Fibroblast of peridontal ligament (primary cell): Measurements from ENCODE around the gene CD47.

Experiments used
- DNase-seq: peaks from one replicate; pipeline ENCODE4 v3.0.0-alpha.2; 2010; ENCODE audit errors: extremely low read depth

The CD47 gene

DNA sequence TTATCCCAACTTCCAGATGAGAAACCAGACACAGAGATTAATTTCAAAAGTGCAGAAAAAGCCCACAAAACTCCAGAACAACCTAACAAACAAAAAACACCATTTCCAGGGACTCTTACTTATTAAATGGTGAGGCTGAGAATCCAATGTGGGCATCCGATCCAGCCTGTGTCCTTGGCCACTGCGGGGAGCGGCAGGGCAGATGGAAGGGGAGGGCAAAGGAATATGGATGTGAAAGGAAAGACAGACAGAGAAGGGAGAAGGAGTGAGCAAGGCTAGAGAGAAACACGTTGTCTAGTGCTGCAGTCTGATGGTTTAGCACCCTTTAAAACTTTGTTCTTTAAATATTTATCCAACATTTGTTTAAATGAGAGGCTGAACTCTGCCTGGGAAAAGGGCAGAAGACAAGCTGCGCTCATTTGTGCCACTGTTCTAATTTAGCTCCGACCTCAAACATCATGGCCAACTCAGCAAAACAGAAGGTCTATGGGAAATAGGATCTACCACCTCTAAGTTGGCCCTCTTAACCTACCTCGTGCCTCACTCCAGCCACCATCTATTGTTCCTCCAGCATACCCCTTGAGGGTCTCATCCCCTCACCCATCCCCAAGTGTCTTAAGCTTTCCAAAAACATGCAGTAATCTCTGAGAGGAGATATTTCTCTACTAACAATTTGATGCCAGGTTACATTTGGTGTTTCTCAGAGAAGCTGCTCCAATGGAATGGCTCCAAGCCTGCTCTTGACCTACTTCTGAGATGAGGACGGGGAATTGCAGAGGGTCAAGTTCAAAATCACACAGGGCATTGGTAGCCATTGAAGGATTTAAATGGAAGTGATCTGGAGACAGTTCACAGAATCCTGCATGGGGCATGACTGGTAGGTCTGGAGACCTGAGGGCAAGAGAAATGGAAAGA lies 77.4 kb downstream of the CD47 start:
- no peak for DNase-seq

DNA sequence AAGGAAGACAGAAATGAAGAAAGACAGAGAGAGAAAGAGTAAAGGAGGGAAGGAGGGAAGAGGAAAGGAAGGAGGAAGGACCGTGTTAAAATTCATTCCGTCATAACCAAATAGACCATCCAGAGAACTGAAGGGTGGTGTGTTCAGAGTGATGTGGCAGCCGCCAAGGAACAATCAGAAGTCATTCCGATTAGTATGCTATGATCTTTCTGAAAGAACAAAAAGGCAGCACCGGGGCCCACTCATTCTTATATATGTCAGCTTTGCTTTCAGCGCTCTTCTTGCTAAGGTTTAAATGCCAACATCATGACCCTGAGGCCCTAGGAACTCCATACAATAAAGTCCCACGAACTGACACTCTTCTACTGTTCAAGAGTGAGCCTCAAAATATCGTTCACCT lies 78.5 kb downstream of the CD47 start:
- no peak for DNase-seq

GRCh38 chr3:108011616-108012015 lies 79.2 kb downstream of the CD47 start:
- no peak for DNase-seq

DNA sequence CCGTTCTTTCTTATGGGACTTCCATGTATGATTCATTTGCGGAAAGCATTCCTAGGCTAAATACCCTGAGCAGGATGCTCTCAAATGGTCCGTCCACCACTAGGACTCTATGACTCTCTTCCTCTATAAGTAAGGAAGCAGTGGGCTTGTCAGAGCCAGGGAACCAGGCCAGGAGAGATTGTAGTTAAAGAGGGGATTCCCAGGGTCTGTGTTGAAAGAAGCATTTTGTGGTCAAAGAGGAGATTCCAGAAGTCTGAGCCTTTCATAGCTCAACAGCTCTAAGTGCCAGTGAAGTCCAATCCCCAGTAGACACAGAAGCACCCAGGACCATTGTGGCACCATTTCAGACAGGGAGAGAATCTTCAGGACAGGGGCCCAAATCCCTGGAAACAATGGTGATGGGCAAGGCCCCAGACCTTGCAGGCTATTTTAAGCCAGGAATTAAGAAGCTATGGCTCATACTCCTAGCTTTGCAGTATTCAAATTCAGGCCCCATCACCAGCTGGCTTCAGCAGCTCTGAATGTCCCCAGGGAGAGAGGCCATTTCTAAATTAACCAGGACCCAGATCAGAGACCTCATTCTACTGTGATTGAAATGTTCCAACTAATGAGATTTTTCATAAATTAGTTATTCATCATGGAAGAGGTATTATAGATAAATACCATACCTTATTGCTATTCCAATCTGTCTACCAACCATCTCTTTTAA lies 81.7 kb downstream of the CD47 start:
- DNase-seq = peak; percentile 80

DNA sequence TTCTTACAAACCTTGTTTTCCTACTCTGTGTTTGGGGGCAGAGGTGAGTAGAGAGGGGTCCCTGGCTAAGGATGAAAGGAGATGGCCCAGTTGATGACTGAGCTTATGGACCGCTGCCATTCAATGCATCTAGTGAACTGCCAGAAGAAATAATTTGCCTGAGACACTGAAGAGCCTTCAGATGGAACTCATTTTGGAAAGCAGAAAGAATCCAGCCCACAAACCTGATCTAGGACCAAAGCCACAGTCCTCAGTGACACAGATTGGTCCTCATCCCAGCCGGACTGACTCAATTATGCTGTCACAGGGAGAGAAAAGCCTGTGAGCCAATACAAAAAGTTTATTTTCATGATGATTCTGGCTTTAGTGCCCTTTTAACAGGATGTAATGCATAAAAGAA lies 82.7 kb downstream of the CD47 start:
- peak; percentile 51 for DNase-seq

DNA sequence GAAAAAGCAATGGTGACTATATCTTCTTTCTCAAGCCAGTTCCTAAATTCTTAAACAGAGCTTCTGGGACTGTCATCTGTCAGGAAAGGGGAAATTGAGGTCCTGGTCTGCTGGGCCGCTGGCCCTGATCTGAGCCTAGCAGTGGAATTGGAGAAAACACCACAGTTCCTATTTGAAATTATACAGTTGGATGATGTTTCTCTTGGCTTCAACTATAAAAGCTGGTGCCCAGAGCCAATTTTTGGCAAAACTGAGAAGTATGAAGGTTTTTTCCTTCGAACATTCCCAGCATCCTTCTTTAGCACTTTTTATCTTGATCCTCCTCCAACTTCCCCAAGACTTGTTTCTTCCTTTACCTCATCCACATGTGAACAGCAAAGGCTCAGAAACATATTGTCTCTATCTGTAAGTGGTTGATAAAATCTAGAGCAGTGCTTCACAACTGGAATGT lies 83.9 kb downstream of the CD47 start:
- DNase-seq = peak; percentile 56

- DNase-seq = no peak
Measured at GRCh38 chr3:108006077-108006771, 84.6 kb downstream of the CD47 start.

DNA sequence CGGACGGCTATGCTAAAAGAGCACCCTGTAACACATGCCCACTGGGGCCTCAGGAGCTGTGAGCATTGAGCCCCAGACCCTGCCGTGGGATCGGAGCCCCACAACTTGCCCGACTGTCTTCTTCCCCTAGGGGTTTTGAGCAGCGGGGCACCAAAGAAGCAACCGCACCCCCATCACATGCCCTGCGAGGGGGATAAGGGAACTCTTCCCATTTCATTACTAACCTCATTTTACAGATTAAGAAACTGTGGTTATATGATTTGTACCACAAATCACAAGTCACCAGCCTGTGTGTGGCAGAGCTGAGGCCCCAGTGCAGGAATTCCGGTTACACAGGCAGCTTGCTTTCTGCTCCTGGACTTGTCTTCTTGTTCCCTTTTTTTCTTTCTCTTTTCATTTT lies 86.2 kb downstream of the CD47 start:
- no peak for DNase-seq

DNA sequence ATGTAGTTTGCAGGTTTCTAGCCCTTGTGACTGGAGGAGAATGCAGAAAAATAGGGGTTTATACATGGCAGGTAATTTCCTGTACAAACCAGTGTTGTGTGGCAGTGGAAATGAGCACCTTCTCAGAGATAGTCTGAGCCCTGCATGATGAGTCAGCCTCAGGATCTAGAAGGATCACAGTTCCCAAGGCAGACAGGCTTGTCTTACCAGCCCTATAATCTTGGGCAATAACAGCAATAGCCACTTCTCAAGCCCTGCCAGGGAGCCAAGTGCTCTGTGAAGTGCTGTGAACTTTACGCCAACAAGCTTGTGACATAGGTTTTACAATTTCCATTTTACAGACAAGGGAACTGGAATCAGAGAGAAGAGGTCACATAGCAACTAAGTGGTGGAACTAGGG lies 89.4 kb downstream of the CD47 start:
- DNase-seq = no peak

DNA sequence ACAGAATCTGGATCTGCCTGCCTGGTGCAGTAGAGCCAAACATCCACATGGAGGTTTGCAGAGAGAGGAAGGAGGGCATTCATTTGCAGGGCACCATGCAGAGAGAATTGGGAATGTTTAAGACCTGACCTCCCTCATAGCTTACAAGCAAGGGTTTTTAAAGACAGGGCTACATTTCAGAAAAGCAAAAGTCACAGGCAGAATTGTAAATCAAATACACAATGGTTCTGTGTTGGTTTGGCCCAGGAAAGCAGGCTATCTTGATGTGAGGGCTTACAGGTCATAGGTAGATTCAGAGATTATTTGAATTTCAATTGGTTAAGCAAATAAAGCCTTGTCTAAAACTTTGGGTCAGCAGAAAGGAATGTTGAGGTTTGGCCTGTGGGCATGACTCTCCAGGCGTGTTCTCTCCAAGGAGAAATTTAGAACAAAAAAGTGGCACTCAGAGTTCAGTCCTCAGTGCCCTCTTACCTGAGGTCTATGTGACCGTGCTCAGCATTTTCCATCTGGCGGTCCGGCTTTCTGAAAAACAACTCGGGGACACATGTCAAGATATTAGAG lies 91.5 kb downstream of the CD47 start:
- peak; percentile 38 for DNase-seq

DNA sequence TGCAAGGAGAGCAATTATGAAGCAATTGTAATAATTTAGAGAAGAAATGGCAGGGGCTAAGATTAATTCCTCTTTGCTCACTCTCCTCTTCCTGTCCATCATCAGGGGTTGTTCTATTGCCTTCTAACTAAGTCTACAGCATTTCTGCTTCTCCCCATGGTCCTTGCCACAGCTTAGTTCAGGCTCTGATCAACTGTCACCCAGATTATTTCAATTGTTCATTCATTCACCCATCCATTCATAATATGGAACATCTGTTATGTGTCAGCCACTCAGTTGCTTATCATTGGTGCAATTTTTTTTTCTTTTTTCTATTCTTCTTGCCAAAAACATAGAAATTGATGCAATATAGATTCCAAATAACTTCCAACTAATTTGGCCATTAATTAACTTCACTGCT lies 93.2 kb downstream of the CD47 start:
- DNase-seq = no peak

DNA sequence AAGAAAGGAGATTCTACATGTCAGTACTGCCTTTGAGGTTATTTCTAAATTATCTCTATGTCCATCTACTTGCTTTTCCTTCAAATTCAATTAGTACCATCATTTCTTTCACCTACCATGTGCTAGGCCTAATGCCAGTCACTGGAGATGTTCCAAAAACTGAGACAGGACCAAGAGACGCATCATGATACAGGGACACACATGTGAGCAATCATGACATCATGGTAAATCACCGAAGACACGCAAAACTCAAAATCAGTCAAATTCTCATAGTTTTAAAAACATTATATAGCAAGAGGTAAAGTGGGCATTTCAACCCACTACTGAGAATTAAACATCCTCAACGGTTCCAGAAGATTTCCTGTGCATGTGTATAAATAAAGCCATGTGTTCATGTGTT lies 95.0 kb downstream of the CD47 start:
- no peak for DNase-seq

DNA sequence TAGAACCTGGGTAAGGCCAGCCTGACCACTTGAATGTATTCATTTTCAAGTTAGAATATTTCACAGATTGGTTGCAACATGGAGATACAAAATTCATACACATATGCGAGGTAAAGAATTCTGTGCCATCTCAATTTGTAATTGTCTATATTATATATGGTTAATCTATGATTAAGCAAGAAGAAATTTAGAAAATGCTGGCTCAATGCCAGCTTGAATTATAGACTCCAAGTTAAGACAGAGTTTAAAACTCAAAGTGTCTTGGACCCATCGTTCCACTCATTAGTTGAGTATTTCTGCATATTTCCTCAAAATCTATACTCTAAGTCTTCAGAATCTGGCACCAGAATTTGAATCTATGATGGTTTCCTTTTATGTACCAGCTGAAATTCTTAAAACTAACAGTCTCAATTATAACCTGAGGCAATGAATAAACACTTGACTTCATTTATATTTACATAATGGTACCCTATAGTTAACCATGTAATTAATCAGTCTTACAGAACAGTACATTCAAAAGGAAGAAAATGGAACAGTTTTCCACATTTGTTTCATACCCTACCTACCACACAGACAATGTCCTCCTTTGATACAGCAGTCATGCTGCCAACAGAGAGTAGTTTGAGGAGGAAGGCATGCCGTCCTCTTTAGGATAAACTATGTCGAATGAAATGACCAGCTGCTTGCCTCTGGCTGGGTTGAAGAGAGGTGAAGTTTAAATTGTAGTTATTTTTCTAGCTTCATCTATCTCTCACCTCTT lies 95.7 kb downstream of the CD47 start:
- DNase-seq = no peak

GRCh38 chr3:107994181-107994580 lies 96.7 kb downstream of the CD47 start:
- no peak for DNase-seq

- peak; percentile 83 for DNase-seq
Measured at GRCh38 chr3:107993771-107994170, 97.1 kb downstream of the CD47 start.
